ENCODE results near the gene DSCAML1.

DNA sequence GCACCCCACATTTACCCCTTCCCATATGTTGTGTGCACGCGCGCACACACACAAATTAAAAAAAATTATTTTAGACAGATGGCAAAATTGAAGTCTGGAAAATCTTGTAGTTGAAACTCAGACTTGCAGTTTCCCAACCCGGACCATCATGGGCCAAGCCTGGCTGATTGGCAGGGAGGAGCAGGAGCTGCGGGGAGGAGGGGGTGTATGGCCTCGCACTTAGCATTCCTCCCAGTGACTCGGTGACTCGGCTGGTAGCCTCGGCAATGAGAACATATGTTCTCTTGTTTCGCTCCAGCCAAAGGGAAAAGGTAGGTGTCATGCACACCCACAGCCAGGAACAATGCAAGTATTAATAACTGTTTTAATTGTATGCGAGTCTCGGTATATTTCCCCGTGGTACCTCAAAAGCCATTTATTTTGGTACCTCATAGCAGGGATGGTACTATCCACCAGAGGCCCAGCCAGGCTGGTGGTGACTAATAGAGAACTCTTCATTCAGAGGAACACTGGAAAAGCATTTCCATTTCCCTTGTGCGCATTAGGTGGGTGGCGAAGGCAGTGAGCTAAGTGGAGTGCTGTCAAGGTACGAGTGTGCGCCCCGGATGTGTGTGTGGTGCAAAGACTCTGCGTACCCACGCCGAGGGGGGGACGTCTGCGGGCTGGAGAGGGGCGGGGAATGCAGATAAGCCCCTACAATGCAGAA is 92.5 kb downstream of the DSCAML1 start:
- TF ChIP-seq, protein P1, sequence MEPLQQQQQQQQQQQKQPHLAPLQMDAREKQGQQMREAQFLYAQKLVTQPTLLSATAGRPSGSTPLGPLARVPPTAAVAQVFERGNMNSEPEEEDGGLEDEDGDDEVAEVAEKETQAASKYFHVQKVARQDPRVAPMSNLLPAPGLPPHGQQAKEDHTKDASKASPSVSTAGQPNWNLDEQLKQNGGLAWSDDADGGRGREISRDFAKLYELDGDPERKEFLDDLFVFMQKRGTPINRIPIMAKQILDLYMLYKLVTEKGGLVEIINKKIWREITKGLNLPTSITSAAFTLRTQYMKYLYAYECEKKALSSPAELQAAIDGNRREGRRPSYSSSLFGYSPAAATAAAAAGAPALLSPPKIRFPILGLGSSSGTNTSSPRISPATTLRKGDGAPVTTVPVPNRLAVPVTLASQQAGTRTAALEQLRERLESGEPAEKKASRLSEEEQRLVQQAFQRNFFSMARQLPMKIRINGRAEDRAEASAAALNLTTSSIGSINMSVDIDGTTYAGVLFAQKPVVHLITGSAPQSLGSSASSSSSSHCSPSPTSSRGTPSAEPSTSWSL (CRISPR knock-in tag; IDR thresholded peaks at IDR 0.05; ENCODE audit: borderline replicate concordance): no peak
- TF ChIP-seq, protein P2, sequence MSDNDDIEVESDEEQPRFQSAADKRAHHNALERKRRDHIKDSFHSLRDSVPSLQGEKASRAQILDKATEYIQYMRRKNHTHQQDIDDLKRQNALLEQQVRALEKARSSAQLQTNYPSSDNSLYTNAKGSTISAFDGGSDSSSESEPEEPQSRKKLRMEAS (CRISPR knock-in tag; IDR thresholded peaks at IDR 0.05): no peak
- no peak for TF ChIP-seq FOXK2 (conservative IDR thresholded peaks at IDR 0.05 in 1 of 2, IDR thresholded peaks at IDR 0.05 in 1 of 2; ENCODE audit: low read depth in 2 of 2)
- TF ChIP-seq, protein P3, sequence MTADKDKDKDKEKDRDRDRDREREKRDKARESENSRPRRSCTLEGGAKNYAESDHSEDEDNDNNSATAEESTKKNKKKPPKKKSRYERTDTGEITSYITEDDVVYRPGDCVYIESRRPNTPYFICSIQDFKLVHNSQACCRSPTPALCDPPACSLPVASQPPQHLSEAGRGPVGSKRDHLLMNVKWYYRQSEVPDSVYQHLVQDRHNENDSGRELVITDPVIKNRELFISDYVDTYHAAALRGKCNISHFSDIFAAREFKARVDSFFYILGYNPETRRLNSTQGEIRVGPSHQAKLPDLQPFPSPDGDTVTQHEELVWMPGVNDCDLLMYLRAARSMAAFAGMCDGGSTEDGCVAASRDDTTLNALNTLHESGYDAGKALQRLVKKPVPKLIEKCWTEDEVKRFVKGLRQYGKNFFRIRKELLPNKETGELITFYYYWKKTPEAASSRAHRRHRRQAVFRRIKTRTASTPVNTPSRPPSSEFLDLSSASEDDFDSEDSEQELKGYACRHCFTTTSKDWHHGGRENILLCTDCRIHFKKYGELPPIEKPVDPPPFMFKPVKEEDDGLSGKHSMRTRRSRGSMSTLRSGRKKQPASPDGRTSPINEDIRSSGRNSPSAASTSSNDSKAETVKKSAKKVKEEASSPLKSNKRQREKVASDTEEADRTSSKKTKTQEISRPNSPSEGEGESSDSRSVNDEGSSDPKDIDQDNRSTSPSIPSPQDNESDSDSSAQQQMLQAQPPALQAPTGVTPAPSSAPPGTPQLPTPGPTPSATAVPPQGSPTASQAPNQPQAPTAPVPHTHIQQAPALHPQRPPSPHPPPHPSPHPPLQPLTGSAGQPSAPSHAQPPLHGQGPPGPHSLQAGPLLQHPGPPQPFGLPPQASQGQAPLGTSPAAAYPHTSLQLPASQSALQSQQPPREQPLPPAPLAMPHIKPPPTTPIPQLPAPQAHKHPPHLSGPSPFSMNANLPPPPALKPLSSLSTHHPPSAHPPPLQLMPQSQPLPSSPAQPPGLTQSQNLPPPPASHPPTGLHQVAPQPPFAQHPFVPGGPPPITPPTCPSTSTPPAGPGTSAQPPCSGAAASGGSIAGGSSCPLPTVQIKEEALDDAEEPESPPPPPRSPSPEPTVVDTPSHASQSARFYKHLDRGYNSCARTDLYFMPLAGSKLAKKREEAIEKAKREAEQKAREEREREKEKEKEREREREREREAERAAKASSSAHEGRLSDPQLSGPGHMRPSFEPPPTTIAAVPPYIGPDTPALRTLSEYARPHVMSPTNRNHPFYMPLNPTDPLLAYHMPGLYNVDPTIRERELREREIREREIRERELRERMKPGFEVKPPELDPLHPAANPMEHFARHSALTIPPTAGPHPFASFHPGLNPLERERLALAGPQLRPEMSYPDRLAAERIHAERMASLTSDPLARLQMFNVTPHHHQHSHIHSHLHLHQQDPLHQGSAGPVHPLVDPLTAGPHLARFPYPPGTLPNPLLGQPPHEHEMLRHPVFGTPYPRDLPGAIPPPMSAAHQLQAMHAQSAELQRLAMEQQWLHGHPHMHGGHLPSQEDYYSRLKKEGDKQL (CRISPR knock-in tag; IDR thresholded peaks at IDR 0.05; ENCODE audit: borderline replicate concordance): no peak
- TF ChIP-seq HNRNPH1 (optimal IDR thresholded peaks at IDR 0.05; ENCODE audit: low read depth, low read length): no peak
- no peak for TF ChIP-seq PRPF4 (IDR thresholded peaks at IDR 0.05; ENCODE audit: insufficient read depth, low read depth, low read length, poor library complexity, severe bottlenecking)

Data from K562 (cell line).